ENCODE results near the gene TUT4. TPM values are rescaled to one million over a fixed set of nuclear protein-coding genes. Genes with fewer than 3 reads are reported as not detected.

TUT4 gene
- total and polyA plus RNA-seq, 2 experiments from 2014 or later, result 69.9 to 116 TPM

GRCh38 chr1:52435211-52435610, 117.7 kb downstream of the TUT4 start:
- Histone ChIP-seq H3K27me3 (ENCODE audit: insufficient read depth) (no peaks in the 10 kb centered on the region), H3K4me1 (ENCODE audit: insufficient read depth) (peaks cover 9% of the 10 kb centered on the region), H3K4me3 (no peak overlapping the region), H3K36me3 (ENCODE audit: insufficient read depth) (peaks cover 11% of the 10 kb centered on the region; the same call in 1 of the 2 replicates), H3F3A (replicated peaks; ENCODE audit: low read depth) (no peaks in the 10 kb centered on the region), H3K4me2 (no peak overlapping the region), H3K9me2 (ENCODE audit: insufficient read depth) (no peaks in the 10 kb centered on the region), H3K79me2 (replicated peaks; ENCODE audit: insufficient read depth) (no peaks in the 10 kb centered on the region), H2AFZ (no peak overlapping the region), H4K20me1 (replicated peaks; ENCODE audit: insufficient read depth) (no peaks in the 10 kb centered on the region), H3K27ac (ENCODE audit: low read depth) (no peak overlapping the region)
- no peak for DNase-seq (ENCODE audit: low spot score)
- peaks cover 12% of the 10 kb centered on the region; the same call in 2 of the 3 replicates for H3K4me1 Mint-ChIP-seq
- no peak for ATAC-seq
- no peaks in the 10 kb centered on the region for H3K9me3 Mint-ChIP-seq
- H3K36me3 Mint-ChIP-seq (ENCODE audit: low read depth), result peaks cover 27% of the 10 kb centered on the region
- TF ChIP-seq EZH2phosphoT487 (IDR thresholded peaks at IDR 0.05; ENCODE audit: unreplicated experiment) (no peak), ZNF462 (CRISPR knock-in tag; IDR thresholded peaks at IDR 0.05) (no peak), ZNF114 (CRISPR knock-in tag; IDR thresholded peaks at IDR 0.05) (no peak), JUNB (IDR thresholded peaks at IDR 0.05; ENCODE audit: unreplicated experiment) (no peak), ETS1 (IDR thresholded peaks at IDR 0.05) (no peak), EZH2 (IDR thresholded peaks at IDR 0.05; ENCODE audit: low read depth, unreplicated experiment) (no peak), POLR2AphosphoS5 (IDR thresholded peaks at IDR 0.05; ENCODE audit: low read depth) (no peak), ZNF331 (CRISPR knock-in tag; IDR thresholded peaks at IDR 0.05; ENCODE audit: low read depth) (no peak), NANOG (IDR thresholded peaks at IDR 0.05; ENCODE audit: borderline replicate concordance) (no peak), STAT1 (IDR thresholded peaks at IDR 0.05; ENCODE audit: unreplicated experiment) (no peak), CREB1 (CRISPR knock-in tag; IDR thresholded peaks at IDR 0.05; ENCODE audit: low read depth) (no peak)
- TF ChIP-seq, protein P1, sequence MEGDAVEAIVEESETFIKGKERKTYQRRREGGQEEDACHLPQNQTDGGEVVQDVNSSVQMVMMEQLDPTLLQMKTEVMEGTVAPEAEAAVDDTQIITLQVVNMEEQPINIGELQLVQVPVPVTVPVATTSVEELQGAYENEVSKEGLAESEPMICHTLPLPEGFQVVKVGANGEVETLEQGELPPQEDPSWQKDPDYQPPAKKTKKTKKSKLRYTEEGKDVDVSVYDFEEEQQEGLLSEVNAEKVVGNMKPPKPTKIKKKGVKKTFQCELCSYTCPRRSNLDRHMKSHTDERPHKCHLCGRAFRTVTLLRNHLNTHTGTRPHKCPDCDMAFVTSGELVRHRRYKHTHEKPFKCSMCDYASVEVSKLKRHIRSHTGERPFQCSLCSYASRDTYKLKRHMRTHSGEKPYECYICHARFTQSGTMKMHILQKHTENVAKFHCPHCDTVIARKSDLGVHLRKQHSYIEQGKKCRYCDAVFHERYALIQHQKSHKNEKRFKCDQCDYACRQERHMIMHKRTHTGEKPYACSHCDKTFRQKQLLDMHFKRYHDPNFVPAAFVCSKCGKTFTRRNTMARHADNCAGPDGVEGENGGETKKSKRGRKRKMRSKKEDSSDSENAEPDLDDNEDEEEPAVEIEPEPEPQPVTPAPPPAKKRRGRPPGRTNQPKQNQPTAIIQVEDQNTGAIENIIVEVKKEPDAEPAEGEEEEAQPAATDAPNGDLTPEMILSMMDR (conservative IDR thresholded peaks at IDR 0.05; ENCODE audit: low read depth in 2 of 2), result no peak
- TF ChIP-seq, protein P2, sequence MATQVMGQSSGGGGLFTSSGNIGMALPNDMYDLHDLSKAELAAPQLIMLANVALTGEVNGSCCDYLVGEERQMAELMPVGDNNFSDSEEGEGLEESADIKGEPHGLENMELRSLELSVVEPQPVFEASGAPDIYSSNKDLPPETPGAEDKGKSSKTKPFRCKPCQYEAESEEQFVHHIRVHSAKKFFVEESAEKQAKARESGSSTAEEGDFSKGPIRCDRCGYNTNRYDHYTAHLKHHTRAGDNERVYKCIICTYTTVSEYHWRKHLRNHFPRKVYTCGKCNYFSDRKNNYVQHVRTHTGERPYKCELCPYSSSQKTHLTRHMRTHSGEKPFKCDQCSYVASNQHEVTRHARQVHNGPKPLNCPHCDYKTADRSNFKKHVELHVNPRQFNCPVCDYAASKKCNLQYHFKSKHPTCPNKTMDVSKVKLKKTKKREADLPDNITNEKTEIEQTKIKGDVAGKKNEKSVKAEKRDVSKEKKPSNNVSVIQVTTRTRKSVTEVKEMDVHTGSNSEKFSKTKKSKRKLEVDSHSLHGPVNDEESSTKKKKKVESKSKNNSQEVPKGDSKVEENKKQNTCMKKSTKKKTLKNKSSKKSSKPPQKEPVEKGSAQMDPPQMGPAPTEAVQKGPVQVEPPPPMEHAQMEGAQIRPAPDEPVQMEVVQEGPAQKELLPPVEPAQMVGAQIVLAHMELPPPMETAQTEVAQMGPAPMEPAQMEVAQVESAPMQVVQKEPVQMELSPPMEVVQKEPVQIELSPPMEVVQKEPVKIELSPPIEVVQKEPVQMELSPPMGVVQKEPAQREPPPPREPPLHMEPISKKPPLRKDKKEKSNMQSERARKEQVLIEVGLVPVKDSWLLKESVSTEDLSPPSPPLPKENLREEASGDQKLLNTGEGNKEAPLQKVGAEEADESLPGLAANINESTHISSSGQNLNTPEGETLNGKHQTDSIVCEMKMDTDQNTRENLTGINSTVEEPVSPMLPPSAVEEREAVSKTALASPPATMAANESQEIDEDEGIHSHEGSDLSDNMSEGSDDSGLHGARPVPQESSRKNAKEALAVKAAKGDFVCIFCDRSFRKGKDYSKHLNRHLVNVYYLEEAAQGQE (IDR thresholded peaks at IDR 0.05; ENCODE audit: unreplicated experiment), result no peak
- 0 out of 2 replicates have a peak overlapping the region, but pooled peaks have one; percentile 37 for H3K27ac Mint-ChIP-seq
- peaks cover 3% of the 10 kb centered on the region for H3K27me3 Mint-ChIP-seq (ENCODE audit: insufficient read depth, low read depth, poor library complexity)
- H3K4me3 Mint-ChIP-seq, result no peak overlapping the region

Data from GM23338 (cell line).